WTC11 (cell line): ENCODE measurements around the gene KIAA0408. TPM values are rescaled to one million over a fixed set of nuclear protein-coding genes. Genes with fewer than 3 reads are reported as not detected.
"Not testable (repeated sequence)": the region's sequence is repeated elsewhere in the genome, so short reads cannot be mapped to it uniquely, and the experiment has no call there.

Experiments used
- ATAC-seq: fragments of 200-7000 bp; cut with Tn5 transposase; 2 replicates; pipeline ENCODE4 v1.10.0; 2021; ENCODE audit warnings: mild to moderate bottlenecking, moderate library complexity
- CTCF ChIA-PET: fragments of 300-600 bp; sonication (Branson Sonifier 250); formaldehyde crosslinking; loops from one replicate; lab custom pipeline; 2021; ENCODE audit warnings: antibody characterized with exemption; lab: Charles Lee
- POLR2A ChIA-PET: fragments of 350-600 bp; sonication (Branson Sonifier 250); formaldehyde crosslinking; loops from one replicate; lab custom pipeline; 2021; ENCODE audit warnings: antibody characterized with exemption; lab: Charles Lee
- DNase-seq: peaks from one replicate; pipeline ENCODE4 v3.0.0; 2021; ENCODE audit warnings: low spot score
- H3K27ac Mint-ChIP-seq: 2 replicates; pipeline ENCODE4 v1.8.0; 2021; ENCODE audit warnings: mixed read lengths
- H3K27me3 Mint-ChIP-seq: 2 replicates; pipeline ENCODE4 v1.8.0; 2021; ENCODE audit warnings: low read depth, mild to moderate bottlenecking, moderate library complexity, mixed read lengths
- H3K36me3 Mint-ChIP-seq: 2 replicates; pipeline ENCODE4 v1.8.0; 2021; ENCODE audit warnings: mixed read lengths
- H3K4me1 Mint-ChIP-seq: 2 replicates; pipeline ENCODE4 v1.8.0; 2022; ENCODE audit warnings: mixed read lengths
- H3K4me3 Mint-ChIP-seq: 2 replicates; pipeline ENCODE4 v1.8.0; 2021; ENCODE audit warnings: mild to moderate bottlenecking, moderate library complexity, mixed read lengths
- H3K9me3 Mint-ChIP-seq: 2 replicates; pipeline ENCODE4 v1.8.0; 2021; ENCODE audit warnings: mixed read lengths
- AR ChIP-seq: fragments of 250-450 bp; sonication (Bioruptor Pico); IDR thresholded peaks from 2 replicates; pipeline ENCODE4 v1.9.0; 2021; ENCODE audit warnings: mild to moderate bottlenecking
- CTCF ChIP-seq: fragments of 200-600 bp; IDR thresholded peaks from 2 replicates; pipeline ENCODE4 v1.8.0; 2022; ENCODE audit warnings: antibody characterized with exemption
- E2F4 ChIP-seq: sonication (generic); formaldehyde crosslinking; IDR thresholded peaks from 2 replicates; pipeline ENCODE4 v1.8.1; 2022; ENCODE audit warnings: low read depth, mild to moderate bottlenecking, moderate library complexity, missing genetic modification reagents, borderline replicate concordance
- ESRRA ChIP-seq: sonication (generic); formaldehyde crosslinking; IDR thresholded peaks from 2 replicates; pipeline ENCODE4 v1.8.1; 2022; ENCODE audit warnings: mild to moderate bottlenecking, missing genetic modification reagents, borderline replicate concordance
- ETV6 ChIP-seq: sonication (generic); formaldehyde crosslinking; IDR thresholded peaks from 2 replicates; pipeline ENCODE4 v1.8.1; 2022; ENCODE audit warnings: mild to moderate bottlenecking, missing genetic modification reagents
- FOXJ3 ChIP-seq: sonication (generic); formaldehyde crosslinking; IDR thresholded peaks from 2 replicates; pipeline ENCODE4 v1.9.0; 2021; ENCODE audit warnings: missing genetic modification reagents, mild to moderate bottlenecking, borderline replicate concordance
- FOXP4 ChIP-seq: sonication (generic); formaldehyde crosslinking; IDR thresholded peaks from 2 replicates; pipeline ENCODE4 v1.8.0; 2022; ENCODE audit warnings: mild to moderate bottlenecking, missing genetic modification reagents
- GABPB1 ChIP-seq: sonication (generic); formaldehyde crosslinking; IDR thresholded peaks from 2 replicates; pipeline ENCODE4 v1.8.1; 2023; ENCODE audit warnings: mild to moderate bottlenecking, missing genetic modification reagents
- HMGXB4 ChIP-seq: sonication (generic); formaldehyde crosslinking; IDR thresholded peaks from 2 replicates; pipeline ENCODE4 v1.8.1; 2023; ENCODE audit warnings: mild to moderate bottlenecking, moderate library complexity, missing genetic modification reagents
- IRF2 ChIP-seq: sonication (generic); formaldehyde crosslinking; IDR thresholded peaks from 2 replicates; pipeline ENCODE4 v1.8.0; 2022; ENCODE audit warnings: low read depth, missing genetic modification reagents, borderline replicate concordance
- MXD4 ChIP-seq: fragments of 250-450 bp; sonication (Bioruptor Pico); IDR thresholded peaks from 2 replicates; pipeline ENCODE4 v1.8.0; 2021; ENCODE audit warnings: mild to moderate bottlenecking, moderate library complexity, borderline replicate concordance
- MYBL2 ChIP-seq: sonication (generic); formaldehyde crosslinking; IDR thresholded peaks from 2 replicates; pipeline ENCODE4 v1.8.1; 2023; ENCODE audit warnings: mild to moderate bottlenecking, moderate library complexity, missing genetic modification reagents
- NFE2L1 ChIP-seq: sonication (generic); formaldehyde crosslinking; IDR thresholded peaks from 2 replicates; pipeline ENCODE4 v1.8.1; 2023; ENCODE audit warnings: missing genetic modification reagents
- STAT6 ChIP-seq: sonication (generic); formaldehyde crosslinking; conservative IDR thresholded peaks from 2 replicates; pipeline ENCODE4 v1.8.1; 2023; ENCODE audit warnings: mild to moderate bottlenecking, low read depth, missing genetic modification reagents, moderate library complexity
- ZNF425 ChIP-seq: fragments of 250-450 bp; sonication (Bioruptor Pico); conservative IDR thresholded peaks from 2 replicates; pipeline ENCODE4 v1.9.0; 2021; ENCODE audit warnings: mild to moderate bottlenecking
- total RNA-seq: library from RNA; stranded (reverse); gene quantifications from 3 replicates; pipeline ENCODE4 v1.2.3, GENCODE V29; 2021

Gene KIAA0408
- total RNA-seq, 1 experiment from 2014 or later = 12.2 TPM

GRCh38 chr6:127434651-127435050 lies 24.5 kb downstream of the KIAA0408 start (continued):
- TF ChIP-seq ZNF425 (no peak), GABPB1 (CRISPR knock-in tag) (no peak)

- CTCF ChIA-PET, H3K4me3 Mint-ChIP-seq, H3K27ac Mint-ChIP-seq, H3K4me1 Mint-ChIP-seq, ATAC-seq, H3K27me3 Mint-ChIP-seq, POLR2A ChIA-PET, DNase-seq: not testable (repeated sequence)
- H3K36me3 Mint-ChIP-seq = peaks cover 14% of the 10 kb centered on the region
- H3K9me3 Mint-ChIP-seq = peaks cover 25% of the 10 kb centered on the region
Measured at GRCh38 chr6:127428562-127428961, 30.6 kb downstream of the KIAA0408 start.

GRCh38 chr6:127423921-127424320 lies 35.3 kb downstream of the KIAA0408 start:
- no peak for ATAC-seq
- POLR2A ChIA-PET = no interaction called here

More at GRCh38 chr6:127423921-127424320, 35.3 kb downstream of the KIAA0408 start:
- no peak overlapping the region for H3K27ac Mint-ChIP-seq
- no peak overlapping the region for H3K4me3 Mint-ChIP-seq
- peaks cover 10% of the 10 kb centered on the region for H3K9me3 Mint-ChIP-seq
- peaks cover 10% of the 10 kb centered on the region for H3K4me1 Mint-ChIP-seq
- TF ChIP-seq CTCF = no peak
- TF ChIP-seq MXD4 (CRISPR knock-in tag) = no peak
- TF ChIP-seq FOXP4 (CRISPR knock-in tag) = no peak
- TF ChIP-seq STAT6 (CRISPR knock-in tag) = no peak
- TF ChIP-seq ETV6 (CRISPR knock-in tag) = no peak
- no peak for TF ChIP-seq NFE2L1 (CRISPR knock-in tag)
- no peak for TF ChIP-seq FOXJ3 (CRISPR knock-in tag)
- TF ChIP-seq AR (CRISPR knock-in tag) = no peak
- no peak for TF ChIP-seq E2F4 (CRISPR knock-in tag)
- TF ChIP-seq ESRRA (CRISPR knock-in tag) = no peak
- TF ChIP-seq IRF2 (CRISPR knock-in tag) = no peak
- TF ChIP-seq HMGXB4 = no peak
- no peak for TF ChIP-seq MYBL2 (CRISPR knock-in tag)
- TF ChIP-seq, all 79 proteins: peak for 0
- peaks cover 9% of the 10 kb centered on the region for H3K36me3 Mint-ChIP-seq
- no peak for DNase-seq
- no peaks in the 10 kb centered on the region; the same call in 1 of the 2 replicates for H3K27me3 Mint-ChIP-seq
- CTCF ChIA-PET = interaction anchor here (0.6 to 0.7 kb wide), 2 partner anchors 12 to 288 kb away, joined by 3 read pairs; no protein-coding TSS in a partner anchor
